ENCODE results near the gene PLEKHA8. TPM values are rescaled to one million over a fixed set of nuclear protein-coding genes. Genes with fewer than 3 reads are reported as not detected.

The PLEKHA8 gene
- total RNA-seq, 2 experiments from 2014 or later = 10.8 to 10.9 TPM

DNA sequence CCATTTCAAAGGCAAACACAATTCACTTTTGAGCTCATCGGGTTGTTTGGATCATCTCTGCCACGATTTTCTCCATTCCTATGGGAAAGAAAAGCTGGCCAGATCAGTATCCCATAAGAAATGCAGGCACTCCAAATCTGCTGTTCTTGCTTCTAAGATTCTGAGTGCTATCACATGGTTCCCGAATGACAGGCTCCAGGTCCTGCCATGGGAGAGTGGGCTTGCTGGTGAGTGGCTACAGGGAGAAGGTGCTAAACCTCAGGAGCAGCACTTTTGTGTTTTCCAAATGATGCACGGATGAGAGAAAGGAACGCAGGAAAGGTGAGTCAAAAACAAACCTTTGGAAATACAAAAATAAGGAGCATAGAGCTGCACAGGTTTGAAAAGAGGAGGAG lies 138.6 kb downstream of the PLEKHA8 start:
- CTCF ChIA-PET = interaction anchor here (1.0 to 1.2 kb wide), 4 partner anchors 106 to 397 kb away, joined by 3 to 6 read pairs (median 3); no protein-coding TSS in a partner anchor
- Mint-ChIP-seq H3K27ac (no peak overlapping the region), H3K4me3 (no peak overlapping the region), H3K4me1 (peaks cover 26% of the 10 kb centered on the region), H3K27me3 (peaks cover 6% of the 10 kb centered on the region), H3K9me3 (ENCODE audit: low read depth) (no peaks in the 10 kb centered on the region), H3K36me3 (no peaks in the 10 kb centered on the region)
- DNase-seq = no peak
- ATAC-seq = no peak

DNA sequence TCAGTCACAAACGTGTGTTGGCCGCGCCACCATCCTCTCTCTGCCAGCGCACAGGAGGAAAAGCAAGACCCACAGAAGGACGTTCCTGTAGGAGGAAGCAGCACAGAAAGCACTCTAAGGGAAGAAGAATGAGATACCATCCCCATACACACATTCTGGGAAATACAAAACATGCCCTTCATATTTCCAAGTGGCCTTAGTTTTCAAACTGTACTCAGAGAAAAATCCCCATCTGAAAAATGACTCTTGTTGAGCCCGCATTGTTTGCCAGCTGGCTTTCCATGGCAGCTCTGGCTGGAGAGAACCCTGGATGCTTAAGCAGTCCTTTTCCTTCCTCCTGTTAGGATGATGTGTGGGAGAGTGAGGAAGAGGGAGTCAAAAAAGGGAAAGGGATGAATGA lies 139.7 kb downstream of the PLEKHA8 start:
- Mint-ChIP-seq H3K9me3 (ENCODE audit: low read depth) (no peaks in the 10 kb centered on the region), H3K4me3 (no peak overlapping the region), H3K27me3 (peaks cover 6% of the 10 kb centered on the region), H3K4me1 (peaks cover 17% of the 10 kb centered on the region), H3K27ac (no peak overlapping the region), H3K36me3 (no peaks in the 10 kb centered on the region)
- DNase-seq = no peak
- ATAC-seq = no peak
- CTCF ChIA-PET = no interaction called here

DNA sequence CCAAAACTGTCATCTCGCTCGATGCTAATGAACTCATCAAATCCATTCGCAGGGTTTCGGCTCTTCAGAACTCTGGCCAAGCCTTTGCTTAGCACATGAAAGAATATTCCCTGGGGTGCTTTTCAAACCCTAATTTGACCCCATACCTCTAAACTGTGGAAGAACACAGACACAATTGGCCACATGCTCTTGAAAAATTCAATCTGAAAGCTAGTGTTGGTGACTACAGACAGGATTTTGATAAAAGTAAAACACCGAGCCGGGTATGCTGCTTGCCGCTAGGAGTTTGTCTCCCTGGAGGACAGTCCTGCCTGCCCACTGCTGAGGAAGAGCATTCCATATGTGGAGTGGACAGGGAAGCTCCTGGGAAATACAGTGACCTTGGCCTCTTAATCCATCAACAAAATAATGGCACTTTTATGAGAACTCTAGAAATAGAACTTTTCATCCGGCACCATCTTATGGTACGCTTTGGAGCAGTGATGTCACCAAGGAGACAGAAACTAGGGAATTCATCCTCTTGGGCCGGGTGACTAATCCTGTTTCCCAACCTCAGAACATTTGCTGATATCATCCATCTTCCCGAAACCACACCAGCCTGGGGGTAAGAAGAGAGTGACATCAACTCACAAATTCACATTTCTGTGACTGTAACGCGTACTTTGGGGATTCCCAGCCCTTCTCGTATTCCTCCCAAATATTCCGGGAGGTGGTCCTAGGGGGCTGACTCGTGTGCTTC lies 140.8 kb downstream of the PLEKHA8 start:
- CTCF ChIA-PET = interaction anchor here (1.7 kb wide), 1 partner anchor 107 kb away, joined by 4 read pairs; no protein-coding TSS in a partner anchor
- Mint-ChIP-seq H3K27me3 (peaks cover 6% of the 10 kb centered on the region), H3K4me3 (no peak overlapping the region), H3K27ac (no peak overlapping the region), H3K9me3 (ENCODE audit: low read depth) (no peaks in the 10 kb centered on the region), H3K4me1 (peaks cover 6% of the 10 kb centered on the region), H3K36me3 (no peaks in the 10 kb centered on the region)
- DNase-seq (no peak), ATAC-seq (no peak)

DNA sequence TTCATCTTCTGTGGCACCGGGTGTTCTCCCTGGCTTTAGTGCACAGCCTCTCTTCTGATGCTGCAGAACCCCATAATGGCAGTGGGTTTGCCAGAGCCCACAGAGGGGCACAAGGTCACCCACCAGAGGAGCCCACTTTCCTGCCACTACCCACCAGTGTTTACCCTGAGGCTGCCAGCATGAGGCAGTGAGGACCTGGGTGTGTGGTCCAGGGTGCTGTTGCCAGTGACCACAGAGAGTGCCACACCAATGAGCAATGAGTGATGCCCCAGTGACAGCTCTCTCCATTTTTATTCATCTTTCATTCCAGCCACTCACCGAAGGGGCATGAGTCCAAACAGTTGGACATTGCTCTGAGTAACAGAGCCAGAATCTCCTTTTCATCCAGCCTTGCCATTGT lies 141.4 kb downstream of the PLEKHA8 start:
- CTCF ChIA-PET = interaction anchor here (1.7 kb wide), 1 partner anchor 106 kb away, joined by 4 read pairs; no protein-coding TSS in a partner anchor
- peaks cover 2% of the 10 kb centered on the region for H3K4me1 Mint-ChIP-seq

DNA sequence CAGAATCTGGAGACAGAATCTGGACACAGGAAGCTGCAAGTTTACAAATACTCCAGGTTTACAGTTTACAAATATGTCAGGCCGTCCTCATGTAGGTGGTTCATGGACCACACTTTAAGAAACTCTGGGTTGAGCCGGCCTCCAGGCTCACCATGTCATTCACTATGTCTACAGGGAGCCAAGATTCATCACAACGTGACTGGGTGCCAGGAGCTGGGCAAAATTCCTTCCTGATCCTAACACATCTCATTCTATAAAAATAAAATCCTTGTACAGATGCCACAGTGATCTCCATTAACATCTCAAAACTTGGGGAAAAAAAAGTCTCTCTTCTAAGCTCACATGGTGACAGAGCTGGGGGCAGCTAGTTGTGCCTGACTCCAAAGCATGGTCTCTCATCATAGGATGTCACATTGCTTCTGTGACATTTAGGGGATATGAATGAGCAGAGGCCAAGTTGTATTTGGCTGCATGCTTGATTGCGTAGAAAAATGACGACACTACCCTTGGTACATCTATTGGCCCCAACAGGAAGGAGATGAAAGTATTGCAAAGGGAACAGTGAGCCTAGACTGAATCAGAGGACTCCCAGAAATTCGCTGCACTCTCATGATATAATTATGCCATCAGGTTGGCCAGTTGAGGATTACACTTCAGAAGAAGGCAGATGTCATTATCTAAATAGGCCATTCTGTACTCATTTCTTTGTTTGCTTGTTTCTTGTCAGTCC lies 142.4 kb downstream of the PLEKHA8 start:
- Mint-ChIP-seq H3K27me3 (peaks cover 6% of the 10 kb centered on the region), H3K9me3 (ENCODE audit: low read depth) (no peaks in the 10 kb centered on the region), H3K4me3 (no peak overlapping the region), H3K36me3 (no peaks in the 10 kb centered on the region), H3K4me1 (no peaks in the 10 kb centered on the region), H3K27ac (no peak overlapping the region)
- DNase-seq (no peak), ATAC-seq (no peak)
- CTCF ChIA-PET = interaction anchor here (1.7 kb wide), 1 partner anchor 105 kb away, joined by 4 read pairs; no protein-coding TSS in a partner anchor

More for the DNA sequence above, 141.4 kb downstream of the PLEKHA8 start:
- ATAC-seq (no peak), DNase-seq (no peak)
- Mint-ChIP-seq H3K36me3 (no peaks in the 10 kb centered on the region), H3K27me3 (peaks cover 6% of the 10 kb centered on the region), H3K9me3 (ENCODE audit: low read depth) (no peaks in the 10 kb centered on the region), H3K4me3 (no peak overlapping the region), H3K27ac (no peak overlapping the region)

DNA sequence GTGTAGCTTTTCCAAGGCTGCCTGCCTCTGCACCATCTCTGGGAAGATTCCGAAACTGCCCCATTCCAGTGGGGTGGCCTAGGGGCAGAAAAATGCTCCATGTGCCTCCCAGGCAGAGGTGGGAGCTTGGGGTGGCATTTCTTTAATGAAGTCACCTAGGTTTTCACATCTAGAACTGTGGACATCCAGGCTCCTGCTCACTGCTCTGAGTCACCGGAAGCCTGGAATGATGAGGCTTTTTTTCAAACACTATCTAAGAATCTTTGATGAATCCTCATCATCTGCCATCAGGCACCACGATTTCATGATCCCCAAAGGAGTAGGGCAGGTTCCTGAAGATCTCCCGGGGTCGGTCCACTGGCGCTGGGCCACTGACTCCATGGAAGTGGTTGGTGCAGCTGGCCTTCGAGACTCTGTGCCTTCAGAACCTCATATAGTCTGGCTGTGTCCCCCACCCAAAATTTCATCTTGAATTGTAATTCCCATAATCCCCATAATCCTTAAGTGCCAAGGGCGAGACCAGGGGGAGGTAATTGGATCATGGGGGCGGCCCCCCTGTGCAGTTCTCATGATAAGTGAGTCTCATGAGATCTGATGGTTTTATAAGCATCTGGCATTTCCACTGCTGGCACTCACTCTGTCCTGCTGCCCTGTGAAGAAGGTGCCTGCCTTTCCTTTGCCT lies 143.7 kb downstream of the PLEKHA8 start:
- no peaks in the 10 kb centered on the region for H3K4me1 Mint-ChIP-seq
- no peak overlapping the region for H3K4me3 Mint-ChIP-seq
- no peaks in the 10 kb centered on the region for H3K36me3 Mint-ChIP-seq
- peaks cover 6% of the 10 kb centered on the region for H3K27me3 Mint-ChIP-seq
- DNase-seq = no peak
- no peak overlapping the region for H3K27ac Mint-ChIP-seq
- H3K9me3 Mint-ChIP-seq (ENCODE audit: low read depth) = no peaks in the 10 kb centered on the region
- CTCF ChIA-PET = no interaction called here
- no peak for ATAC-seq

DNA sequence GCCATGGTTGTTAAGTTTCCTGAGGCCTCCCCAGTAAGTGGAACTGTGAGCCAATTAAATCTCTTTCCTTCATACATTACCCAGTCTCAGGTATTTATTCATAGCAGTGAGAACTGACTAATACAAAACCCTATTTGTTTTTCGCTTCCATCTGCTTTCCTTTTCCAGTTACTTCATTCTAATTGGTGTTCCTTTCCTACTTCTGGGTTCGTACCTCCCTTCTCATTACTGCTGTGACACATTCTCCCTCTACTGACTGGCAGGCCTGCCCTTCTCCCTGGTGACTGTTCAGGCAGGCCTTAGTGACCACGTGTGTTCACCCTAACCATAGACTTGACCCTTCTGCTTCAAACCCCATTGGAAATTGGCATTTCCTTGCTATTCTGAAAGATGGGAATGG lies 144.2 kb downstream of the PLEKHA8 start:
- CTCF ChIA-PET = no interaction called here
- Mint-ChIP-seq H3K27me3 (peaks cover 6% of the 10 kb centered on the region), H3K9me3 (ENCODE audit: low read depth) (no peaks in the 10 kb centered on the region), H3K4me3 (no peak overlapping the region), H3K4me1 (no peaks in the 10 kb centered on the region), H3K36me3 (no peaks in the 10 kb centered on the region), H3K27ac (no peak overlapping the region)
- ATAC-seq (no peak), DNase-seq (no peak)

DNA sequence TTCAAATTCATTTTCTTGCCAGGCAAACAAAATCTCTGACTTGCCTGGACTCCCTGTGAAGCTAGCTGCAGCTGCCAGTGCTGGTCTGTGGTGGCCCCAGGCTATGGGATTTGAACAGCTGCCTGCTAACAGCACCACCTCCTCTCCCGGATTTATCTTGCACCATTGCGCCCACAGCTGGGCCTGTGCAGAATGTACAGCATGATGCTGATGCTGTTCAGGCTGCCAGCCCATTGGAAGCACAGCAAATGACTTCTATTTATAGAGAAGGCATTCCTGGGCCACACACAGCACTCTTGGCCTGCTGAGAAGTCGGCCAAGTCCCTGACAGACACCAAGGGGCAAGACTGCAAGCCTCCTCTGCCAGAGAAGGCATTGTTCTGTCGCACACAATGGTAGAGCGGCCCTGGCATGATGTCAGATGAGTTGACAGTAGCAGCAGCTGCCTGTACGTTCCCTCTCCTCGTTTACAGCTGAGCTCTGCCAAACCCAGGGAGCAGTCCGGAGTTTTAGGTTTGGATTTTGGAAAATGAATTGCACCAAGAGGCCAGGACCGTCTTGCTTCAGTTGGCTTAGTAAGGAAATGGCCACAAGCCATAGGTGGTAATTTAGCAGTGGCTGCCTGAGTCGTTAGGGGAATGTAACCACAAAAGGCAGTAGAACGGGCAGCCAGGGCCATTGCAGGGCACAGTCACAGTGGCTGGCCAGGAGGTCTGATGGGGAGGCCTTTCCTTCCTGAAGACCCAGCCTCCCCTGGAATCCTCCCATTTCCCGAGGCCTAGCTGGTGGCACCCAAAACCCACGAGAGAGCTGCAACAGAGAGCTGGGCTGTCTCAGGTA lies 145.1 kb downstream of the PLEKHA8 start:
- Mint-ChIP-seq H3K27me3 (peaks cover 2% of the 10 kb centered on the region), H3K27ac (no peak overlapping the region), H3K36me3 (no peaks in the 10 kb centered on the region), H3K4me3 (no peak overlapping the region), H3K4me1 (no peaks in the 10 kb centered on the region), H3K9me3 (ENCODE audit: low read depth) (no peaks in the 10 kb centered on the region)
- ATAC-seq = no peak
- DNase-seq = no peak
- CTCF ChIA-PET = interaction anchor here (1.6 kb wide), 1 partner anchor 7 kb away, joined by 4 read pairs; no protein-coding TSS in a partner anchor

DNA sequence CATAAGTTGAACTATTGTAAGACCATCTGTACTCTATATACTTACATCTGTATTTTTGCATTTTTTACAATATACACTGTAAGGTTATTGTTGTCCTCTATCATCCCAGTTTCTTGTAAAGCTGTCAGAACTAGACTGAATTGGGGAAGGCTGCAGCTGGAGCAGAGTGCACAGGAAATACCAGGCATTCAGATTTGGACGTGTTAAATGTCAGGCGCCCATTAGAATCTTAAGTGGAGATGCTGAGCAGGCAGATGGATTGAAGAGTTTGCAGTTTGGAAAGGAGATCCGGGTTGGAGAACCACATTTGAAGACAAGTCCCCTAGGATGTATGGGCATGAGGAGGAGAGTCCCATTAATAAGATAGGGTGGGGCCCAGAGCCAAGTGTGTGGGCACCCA lies 147.0 kb downstream of the PLEKHA8 start:
- no peak for ATAC-seq
- H3K4me3 Mint-ChIP-seq = no peak overlapping the region
- no peak for DNase-seq
- H3K36me3 Mint-ChIP-seq = peaks cover 1% of the 10 kb centered on the region
- peaks cover 1% of the 10 kb centered on the region for H3K9me3 Mint-ChIP-seq (ENCODE audit: low read depth)
- H3K27ac Mint-ChIP-seq = no peak overlapping the region
- CTCF ChIA-PET = interaction anchor here (1.2 to 1.3 kb wide), 2 partner anchors 11 to 16 kb away, joined by 3 to 4 read pairs; no protein-coding TSS in a partner anchor
- peaks cover 2% of the 10 kb centered on the region for H3K27me3 Mint-ChIP-seq
- peaks cover 7% of the 10 kb centered on the region for H3K4me1 Mint-ChIP-seq

DNA sequence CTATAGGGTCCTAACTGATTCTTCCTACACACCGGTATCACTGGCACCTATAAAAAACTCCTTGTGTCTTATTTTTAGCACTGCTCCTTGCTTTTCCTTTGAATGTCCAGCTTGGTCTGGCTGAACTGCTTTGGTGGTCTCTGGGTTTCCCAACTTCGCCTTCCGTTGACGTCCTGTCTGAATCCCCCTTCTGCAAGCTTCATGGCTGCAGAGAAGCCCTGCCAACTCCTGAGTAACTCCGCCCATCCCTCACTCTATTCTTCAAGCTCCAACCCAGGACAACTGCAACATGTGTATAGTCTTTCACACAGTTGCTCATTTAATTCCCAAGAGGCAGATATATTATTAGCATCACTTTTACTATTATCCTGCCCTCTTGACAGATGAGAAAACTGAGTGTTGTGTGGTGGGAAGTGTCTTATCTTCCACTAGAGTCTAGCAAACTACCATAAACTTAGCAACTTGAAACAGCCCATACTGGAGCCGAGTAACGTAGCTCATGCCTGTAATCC lies 147.5 kb downstream of the PLEKHA8 start:
- peaks cover 2% of the 10 kb centered on the region for H3K27me3 Mint-ChIP-seq
- ATAC-seq = no peak
- H3K36me3 Mint-ChIP-seq = peaks cover 1% of the 10 kb centered on the region
- H3K4me1 Mint-ChIP-seq = peaks cover 7% of the 10 kb centered on the region
- no peak overlapping the region for H3K27ac Mint-ChIP-seq
- H3K4me3 Mint-ChIP-seq = no peak overlapping the region
- CTCF ChIA-PET = interaction anchor here (1.2 to 1.5 kb wide), 3 partner anchors 11 to 15 kb away, joined by 3 to 5 read pairs (median 4); no protein-coding TSS in a partner anchor
- H3K9me3 Mint-ChIP-seq (ENCODE audit: low read depth) = peaks cover 1% of the 10 kb centered on the region
- DNase-seq = no peak

DNA sequence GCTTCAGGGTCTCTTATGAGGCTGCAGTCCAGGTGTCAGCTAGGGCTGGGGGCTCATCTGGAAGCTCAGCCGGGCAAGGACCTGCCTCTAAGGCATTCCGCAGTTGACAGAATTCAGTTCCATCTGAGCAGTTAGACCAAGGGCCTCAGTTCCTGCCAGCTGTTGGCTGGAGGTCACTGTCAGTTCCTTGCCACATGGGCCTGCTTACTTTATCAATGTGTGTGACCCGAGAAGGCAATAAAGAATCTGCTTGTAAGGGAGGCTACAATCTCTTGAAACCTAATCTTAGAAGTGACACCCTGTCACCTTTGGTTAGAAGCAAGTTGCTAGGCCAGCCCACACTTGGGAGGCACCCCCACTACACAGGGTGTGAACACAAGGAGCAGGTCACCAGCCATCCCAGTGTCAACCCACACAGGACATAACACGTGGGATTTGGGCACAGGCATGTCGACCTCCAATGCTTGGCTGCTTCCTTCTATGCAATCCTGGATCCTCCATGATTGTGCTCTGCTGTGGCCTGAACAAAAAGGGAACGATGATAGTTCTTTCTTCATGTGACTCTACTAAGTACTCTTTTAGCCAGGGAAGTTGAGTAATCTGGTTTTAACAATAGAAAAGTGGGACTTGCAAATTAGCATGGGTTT lies 148.4 kb downstream of the PLEKHA8 start:
- DNase-seq = no peak
- H3K9me3 Mint-ChIP-seq (ENCODE audit: low read depth) = peaks cover 1% of the 10 kb centered on the region
- H3K27ac Mint-ChIP-seq = no peak overlapping the region
- CTCF ChIA-PET = interaction anchor here (1.2 to 1.5 kb wide), 3 partner anchors 12 to 13 kb away, joined by 3 to 5 read pairs (median 3); no protein-coding TSS in a partner anchor
- peaks cover 1% of the 10 kb centered on the region for H3K36me3 Mint-ChIP-seq
- no peaks in the 10 kb centered on the region for H3K27me3 Mint-ChIP-seq
- ATAC-seq = no peak
- no peak overlapping the region for H3K4me3 Mint-ChIP-seq
- H3K4me1 Mint-ChIP-seq = peaks cover 7% of the 10 kb centered on the region

DNA sequence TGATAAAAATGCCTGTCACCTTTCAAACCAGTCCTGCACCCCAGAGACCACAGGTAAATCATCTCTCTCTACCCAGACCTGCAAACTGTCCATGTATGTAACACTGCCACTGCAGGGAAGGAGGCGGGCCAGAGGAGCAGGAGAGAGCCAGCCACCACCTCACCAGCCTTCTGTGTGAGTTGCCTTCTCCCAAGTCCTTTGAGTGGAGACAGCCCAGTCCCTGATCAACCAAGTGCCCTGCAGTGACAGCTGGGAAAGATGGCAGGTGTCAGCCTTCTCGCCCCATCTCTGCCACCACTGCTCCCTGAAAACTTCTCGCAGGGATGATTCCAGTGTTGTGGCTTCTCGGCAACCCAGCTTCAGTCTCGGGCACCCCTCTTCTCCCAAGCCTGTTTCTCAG lies 149.0 kb downstream of the PLEKHA8 start:
- no peak for ATAC-seq
- H3K27ac Mint-ChIP-seq = no peak overlapping the region

More for the DNA sequence above, 149.0 kb downstream of the PLEKHA8 start:
- CTCF ChIA-PET = interaction anchor here (1.5 kb wide), 1 partner anchor 14 kb away, joined by 3 read pairs; no protein-coding TSS in a partner anchor
- Mint-ChIP-seq H3K36me3 (peaks cover 1% of the 10 kb centered on the region), H3K27me3 (no peaks in the 10 kb centered on the region), H3K4me3 (no peak overlapping the region), H3K9me3 (ENCODE audit: low read depth) (peaks cover 1% of the 10 kb centered on the region), H3K4me1 (peaks cover 7% of the 10 kb centered on the region)
- no peak for DNase-seq

All from activated CD8-positive, alpha-beta memory T cell treated with anti-CD3 and anti-CD28 coated beads, Interleukin-2, amount 10 ng/mL, durations not matched to agents 7 days and 5 days (primary cell).